ENCODE data around the gene PRR23E. TPM values are rescaled to one million over a fixed set of nuclear protein-coding genes. Genes with fewer than 3 reads are reported as not detected.

PRR23E gene
- total and polyA plus RNA-seq, 10 of the 15 experiments (the other 5 are each of a cell fraction or from before 2014, with no cell fraction given), result not detected

DNA sequence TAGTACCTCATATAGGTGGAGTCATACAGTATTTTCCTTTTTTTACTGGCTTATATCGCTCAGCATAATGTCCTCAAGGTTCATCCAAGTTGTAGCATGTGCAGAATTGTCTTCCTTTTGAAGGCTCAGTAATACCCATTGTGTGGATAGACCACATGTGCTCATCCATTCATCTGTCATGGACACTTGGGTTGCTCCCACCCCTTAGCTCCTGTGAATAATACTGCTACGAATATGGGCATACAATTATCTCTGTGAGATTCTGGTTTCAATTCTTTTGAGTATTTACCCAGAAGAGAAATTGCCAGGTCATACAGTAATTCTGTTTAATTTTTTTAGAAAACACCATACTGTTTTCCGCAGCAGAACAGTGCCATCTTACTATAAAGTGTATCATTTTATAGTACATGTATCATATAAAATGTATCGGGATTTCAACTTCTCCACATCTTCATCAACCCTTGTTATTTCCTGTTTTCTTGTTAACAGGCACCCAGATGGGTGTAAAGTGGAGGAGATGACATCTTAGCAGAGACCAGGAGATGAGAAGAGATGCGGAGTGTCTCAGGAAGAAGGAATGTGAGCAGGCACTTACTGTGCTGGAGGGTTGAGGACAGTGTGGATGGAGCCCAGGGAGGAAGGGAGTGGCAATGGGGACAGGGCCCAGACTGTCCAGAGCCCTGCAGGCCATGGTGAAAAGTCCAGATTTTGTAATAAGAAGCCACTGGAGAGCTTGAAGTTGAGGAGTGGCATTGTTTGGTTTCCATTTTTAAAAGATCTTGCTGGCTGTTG is 27.0 kb upstream of the PRR23E start:
- H3K9me3 ChIP-seq (replicated peaks; ENCODE audit: control insufficient read depth, insufficient read depth, low read length), result no peaks in the 10 kb centered on the region
- H3K4me2 ChIP-seq (ENCODE audit: control insufficient read depth, insufficient read depth), result no peak overlapping the region
- no peaks in the 10 kb centered on the region for H4K20me1 ChIP-seq (ENCODE audit: control insufficient read depth, insufficient read depth)
- no peaks in the 10 kb centered on the region for H3K79me2 ChIP-seq (ENCODE audit: control insufficient read depth, insufficient read depth, low read length)
- no peak for ATAC-seq
- SMC1A ChIA-PET (ENCODE audit: uncharacterized antibody, unreplicated experiment), result no interaction called here
- no peaks in the 10 kb centered on the region for H3K4me1 ChIP-seq (ENCODE audit: control insufficient read depth, insufficient read depth, low read length)
- no peak for DNase-seq (ENCODE audit: low read depth, low spot score)
- no peak overlapping the region for H3K27ac ChIP-seq (ENCODE audit: control insufficient read depth, insufficient read depth)
- FAIRE-seq, result no peak
- POLR2A ChIA-PET, result no interaction called here
- CTCF ChIA-PET, result no interaction called here
- 21% methylated on average over 5 of the region's 5 CpGs for WGBS (ENCODE audit: insufficient coverage, insufficient replicate concordance, low lambda C conversion rate, missing lambda C conversion rate)
- RAD21 ChIA-PET (ENCODE audit: unreplicated experiment), result no interaction called here
- in situ Hi-C loops (cut with MboI), result no loop called here
- peaks cover 0 to 5% of the 10 kb centered on the region in 2 experiments; a peak in 1 of 4 replicates for H3K27me3 ChIP-seq (replicated peaks in 1 of 2; ENCODE audit: control insufficient read depth in 2 of 2, insufficient read depth in 2 of 2, low read length in 1 of 2)
- intact Hi-C loops (cut with micrococcal nuclease; ENCODE audit: unreplicated experiment), result no loop called here
- no peaks in the 10 kb centered on the region for H3K36me3 ChIP-seq (ENCODE audit: control insufficient read depth in 2 of 2, insufficient read depth in 2 of 2, low read length in 1 of 2)
- H3K9ac ChIP-seq (ENCODE audit: control insufficient read depth, insufficient read depth, low read length), result no peak overlapping the region
- BruUV-seq (replicated peaks), result no TSS peak
- H3K4me3 ChIP-seq, result no peak overlapping the region
- no peak overlapping the region for H2AFZ ChIP-seq (ENCODE audit: control insufficient read depth, low read depth, low read length)
- TF ChIP-seq MTA3 (IDR thresholded peaks at IDR 0.05; ENCODE audit: borderline replicate concordance, low read length) (no peak), ESRRA (IDR thresholded peaks at IDR 0.05; ENCODE audit: low read length) (no peak), STAT1 (conservative IDR thresholded peaks at IDR 0.05) (no peak), ATF2 (IDR thresholded peaks at IDR 0.05; ENCODE audit: low read length) (no peak), POLR2AphosphoS5 (IDR thresholded peaks at IDR 0.05; ENCODE audit: low read length) (no peak), NRF1 (conservative IDR thresholded peaks at IDR 0.05; ENCODE audit: low read depth, low read length) (no peak), PAX8 (IDR thresholded peaks at IDR 0.05) (no peak), KDM1A (IDR thresholded peaks at IDR 0.05; ENCODE audit: borderline replicate concordance) (no peak), BMI1 (IDR thresholded peaks at IDR 0.05; ENCODE audit: borderline replicate concordance) (no peak), FOXK2 (IDR thresholded peaks at IDR 0.05) (no peak), USF1 (IDR thresholded peaks at IDR 0.05; ENCODE audit: borderline replicate concordance, extremely low read length, insufficient read depth, low read depth, low read length) (no peak), SUPT20H (IDR thresholded peaks at IDR 0.05; ENCODE audit: borderline replicate concordance, control insufficient read depth, low read depth, low read length) (no peak), SMARCA5 (IDR thresholded peaks at IDR 0.05) (no peak), CEBPB (IDR thresholded peaks at IDR 0.05; ENCODE audit: borderline replicate concordance in 1 of 2, low read depth in 2 of 2, low read length in 2 of 2) (no peak)
- TF ChIP-seq, protein P1, sequence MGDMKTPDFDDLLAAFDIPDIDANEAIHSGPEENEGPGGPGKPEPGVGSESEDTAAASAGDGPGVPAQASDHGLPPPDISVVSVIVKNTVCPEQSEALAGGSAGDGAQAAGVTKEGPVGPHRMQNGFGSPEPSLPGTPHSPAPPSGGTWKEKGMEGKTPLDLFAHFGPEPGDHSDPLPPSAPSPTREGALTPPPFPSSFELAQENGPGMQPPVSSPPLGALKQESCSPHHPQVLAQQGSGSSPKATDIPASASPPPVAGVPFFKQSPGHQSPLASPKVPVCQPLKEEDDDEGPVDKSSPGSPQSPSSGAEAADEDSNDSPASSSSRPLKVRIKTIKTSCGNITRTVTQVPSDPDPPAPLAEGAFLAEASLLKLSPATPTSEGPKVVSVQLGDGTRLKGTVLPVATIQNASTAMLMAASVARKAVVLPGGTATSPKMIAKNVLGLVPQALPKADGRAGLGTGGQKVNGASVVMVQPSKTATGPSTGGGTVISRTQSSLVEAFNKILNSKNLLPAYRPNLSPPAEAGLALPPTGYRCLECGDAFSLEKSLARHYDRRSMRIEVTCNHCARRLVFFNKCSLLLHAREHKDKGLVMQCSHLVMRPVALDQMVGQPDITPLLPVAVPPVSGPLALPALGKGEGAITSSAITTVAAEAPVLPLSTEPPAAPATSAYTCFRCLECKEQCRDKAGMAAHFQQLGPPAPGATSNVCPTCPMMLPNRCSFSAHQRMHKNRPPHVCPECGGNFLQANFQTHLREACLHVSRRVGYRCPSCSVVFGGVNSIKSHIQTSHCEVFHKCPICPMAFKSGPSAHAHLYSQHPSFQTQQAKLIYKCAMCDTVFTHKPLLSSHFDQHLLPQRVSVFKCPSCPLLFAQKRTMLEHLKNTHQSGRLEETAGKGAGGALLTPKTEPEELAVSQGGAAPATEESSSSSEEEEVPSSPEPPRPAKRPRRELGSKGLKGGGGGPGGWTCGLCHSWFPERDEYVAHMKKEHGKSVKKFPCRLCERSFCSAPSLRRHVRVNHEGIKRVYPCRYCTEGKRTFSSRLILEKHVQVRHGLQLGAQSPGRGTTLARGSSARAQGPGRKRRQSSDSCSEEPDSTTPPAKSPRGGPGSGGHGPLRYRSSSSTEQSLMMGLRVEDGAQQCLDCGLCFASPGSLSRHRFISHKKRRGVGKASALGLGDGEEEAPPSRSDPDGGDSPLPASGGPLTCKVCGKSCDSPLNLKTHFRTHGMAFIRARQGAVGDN (IDR thresholded peaks at IDR 0.05), result no peak
- TF ChIP-seq, protein P2, sequence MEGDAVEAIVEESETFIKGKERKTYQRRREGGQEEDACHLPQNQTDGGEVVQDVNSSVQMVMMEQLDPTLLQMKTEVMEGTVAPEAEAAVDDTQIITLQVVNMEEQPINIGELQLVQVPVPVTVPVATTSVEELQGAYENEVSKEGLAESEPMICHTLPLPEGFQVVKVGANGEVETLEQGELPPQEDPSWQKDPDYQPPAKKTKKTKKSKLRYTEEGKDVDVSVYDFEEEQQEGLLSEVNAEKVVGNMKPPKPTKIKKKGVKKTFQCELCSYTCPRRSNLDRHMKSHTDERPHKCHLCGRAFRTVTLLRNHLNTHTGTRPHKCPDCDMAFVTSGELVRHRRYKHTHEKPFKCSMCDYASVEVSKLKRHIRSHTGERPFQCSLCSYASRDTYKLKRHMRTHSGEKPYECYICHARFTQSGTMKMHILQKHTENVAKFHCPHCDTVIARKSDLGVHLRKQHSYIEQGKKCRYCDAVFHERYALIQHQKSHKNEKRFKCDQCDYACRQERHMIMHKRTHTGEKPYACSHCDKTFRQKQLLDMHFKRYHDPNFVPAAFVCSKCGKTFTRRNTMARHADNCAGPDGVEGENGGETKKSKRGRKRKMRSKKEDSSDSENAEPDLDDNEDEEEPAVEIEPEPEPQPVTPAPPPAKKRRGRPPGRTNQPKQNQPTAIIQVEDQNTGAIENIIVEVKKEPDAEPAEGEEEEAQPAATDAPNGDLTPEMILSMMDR (IDR thresholded peaks at IDR 0.05 in 2 of 3, conservative IDR thresholded peaks at IDR 0.05 in 1 of 3; ENCODE audit: control insufficient read depth in 2 of 3, extremely low read depth in 1 of 3, insufficient read depth in 1 of 3, low read depth in 3 of 3, low read length in 3 of 3), result no peak
